ENCODE results near the gene HDAC3.
A peak's percentile ranks its signal among the peaks of the same experiment; 100 is the strongest.

Gene HDAC3

GRCh38 chr5:141636413-141637122 is at the start of gene HDAC3, which contains the start of gene RELL2:
TSS of gene HDAC3 (minus strand) at chr5:141636849. CDS start at chr5:141636790, 59 bp downstream.
TSS of gene RELL2 (plus strand) at chr5:141636997. CDS start at chr5:141638226, 1,229 bp downstream.
- intact Hi-C loops (cut with DNase I), result no loop called here
- peak; percentile 87 to 99 (median 97) for DNase-seq

- intact Hi-C loops (cut with DNase I), result no loop called here
- no peak for DNase-seq
These were observed 48.9 kb upstream of the HDAC3 start for GRCh38 chr5:141685591-141685990.

- intact Hi-C loops (cut with DNase I), result no loop called here
- DNase-seq, result no peak
These were observed 47.0 kb upstream of the HDAC3 start for GRCh38 chr5:141683596-141684141.

GRCh38 chr5:141681695-141682641 is 45.3 kb upstream of the HDAC3 start, which contains the start of gene ARAP3:
TSS of gene ARAP3 (minus strand) at chr5:141682230. CDS start at chr5:141680486, 1,744 bp downstream.
- intact Hi-C loops (cut with DNase I), result no loop called here
- DNase-seq, result peak in 33 of 42 donors; percentile 15 to 70 (median 33)

GRCh38 chr5:141681295-141681694 is 44.6 kb upstream of the HDAC3 start:
- intact Hi-C loops (cut with DNase I), result no loop called here
- no peak for DNase-seq

GRCh38 chr5:141680751-141681201 is 44.1 kb upstream of the HDAC3 start:
- intact Hi-C loops (cut with DNase I), result no loop called here
- DNase-seq, result no peak

GRCh38 chr5:141680178-141680577 is 43.5 kb upstream of the HDAC3 start:
- intact Hi-C loops (cut with DNase I), result no loop called here

GRCh38 chr5:141677415-141677814 is 40.8 kb upstream of the HDAC3 start:
- intact Hi-C loops (cut with DNase I), result no loop called here
- DNase-seq, result no peak

More at GRCh38 chr5:141680178-141680577, 43.5 kb upstream of the HDAC3 start:
- DNase-seq, result no peak

GRCh38 chr5:141675672-141676071 is 39.0 kb upstream of the HDAC3 start:
- intact Hi-C loops (cut with DNase I), result no loop called here
- no peak for DNase-seq

GRCh38 chr5:141674747-141675146 is 38.1 kb upstream of the HDAC3 start:
- intact Hi-C loops (cut with DNase I), result no loop called here

GRCh38 chr5:141672841-141673813 is 36.5 kb upstream of the HDAC3 start:
- intact Hi-C loops (cut with DNase I), result no loop called here

More at GRCh38 chr5:141674747-141675146, 38.1 kb upstream of the HDAC3 start:
- DNase-seq, result no peak

GRCh38 chr5:141672071-141672840 is 35.6 kb upstream of the HDAC3 start:
- DNase-seq, result no peak
- intact Hi-C loops (cut with DNase I), result no loop called here

More at GRCh38 chr5:141672841-141673813, 36.5 kb upstream of the HDAC3 start:
- peak in 40 of 42 donors; percentile 23 to 83 (median 57) for DNase-seq

GRCh38 chr5:141669520-141669919 is 32.9 kb upstream of the HDAC3 start:
- peak in 7 of 42 donors; percentile 13 to 52 (median 44) for DNase-seq
- intact Hi-C loops (cut with DNase I), result no loop called here

GRCh38 chr5:141668601-141669265 is 32.1 kb upstream of the HDAC3 start:
- DNase-seq, result peak in 35 of 42 donors; percentile 33 to 88 (median 59)
- intact Hi-C loops (cut with DNase I), result no loop called here

GRCh38 chr5:141665995-141666940 is 29.6 kb upstream of the HDAC3 start:
- no peak for DNase-seq
- intact Hi-C loops (cut with DNase I), result no loop called here

Data from head of caudate nucleus (tissue), 42 donors.